KBM-7 (cell line): ENCODE results near the gene PDZD8.
"Not testable (repeated sequence)": the region's sequence is repeated elsewhere in the genome, so short reads cannot be mapped to it uniquely, and the experiment has no call there.

ENCODE experiments used
- DNase-seq: peaks from one replicate; pipeline ENCODE4 v3.0.0-alpha.2; 2015
- in situ Hi-C: fragments of 300-500 bp; cut with MboI; formaldehyde crosslinking; loops from 2 replicates; pipeline ENCODE4 v1.14.3; 2020; ENCODE audit warnings: low sequenced_read_pairs, low pct_unique_long_range_greater_than_20kb, mixed read lengths

The PDZD8 gene

GRCh38 chr10:117303451-117303850, 71.8 kb downstream of the PDZD8 start:
- in situ Hi-C loops, DNase-seq: not testable (repeated sequence)

- in situ Hi-C loops: no loop called here
These were observed 74.6 kb downstream of the PDZD8 start for GRCh38 chr10:117300671-117301070.

GRCh38 chr10:117299435-117299834, 75.8 kb downstream of the PDZD8 start:
- no peak for DNase-seq
- in situ Hi-C loops: no loop called here

More at GRCh38 chr10:117300671-117301070, 74.6 kb downstream of the PDZD8 start:
- DNase-seq: no peak

GRCh38 chr10:117298219-117298618, 77.0 kb downstream of the PDZD8 start:
- in situ Hi-C loops: no loop called here
- DNase-seq: no peak

GRCh38 chr10:117294735-117295134, 80.5 kb downstream of the PDZD8 start:
- DNase-seq: no peak
- in situ Hi-C loops: no loop called here

GRCh38 chr10:117294039-117294645, 81.1 kb downstream of the PDZD8 start:
- DNase-seq: no peak
- in situ Hi-C loops: no loop called here

GRCh38 chr10:117290872-117291271, 84.4 kb downstream of the PDZD8 start:
- DNase-seq, in situ Hi-C loops: not testable (repeated sequence)

- no peak for DNase-seq
- in situ Hi-C loops: no loop called here
These were observed 90.3 kb downstream of the PDZD8 start for GRCh38 chr10:117284716-117285494.

- no peak for DNase-seq
- in situ Hi-C loops: no loop called here
These were observed 97.6 kb downstream of the PDZD8 start for GRCh38 chr10:117277675-117278074.

- in situ Hi-C loops: no loop called here
These were observed 100.1 kb downstream of the PDZD8 start for GRCh38 chr10:117275121-117275520.

GRCh38 chr10:117274509-117274908, 100.7 kb downstream of the PDZD8 start:
- in situ Hi-C loops: no loop called here
- no peak for DNase-seq

More at GRCh38 chr10:117275121-117275520, 100.1 kb downstream of the PDZD8 start:
- DNase-seq: no peak

- DNase-seq: no peak
- in situ Hi-C loops: no loop called here
These were observed 101.3 kb downstream of the PDZD8 start for GRCh38 chr10:117273980-117274379.

GRCh38 chr10:117272195-117273076, 102.8 kb downstream of the PDZD8 start:
- no peak for DNase-seq
- in situ Hi-C loops: no loop called here

GRCh38 chr10:117271427-117271826, 103.8 kb downstream of the PDZD8 start:
- DNase-seq: no peak
- in situ Hi-C loops: no loop called here

- in situ Hi-C loops: no loop called here
- DNase-seq: no peak
These were observed 106.3 kb downstream of the PDZD8 start for GRCh38 chr10:117268907-117269306.

GRCh38 chr10:117268258-117268657, 107.0 kb downstream of the PDZD8 start:
- in situ Hi-C loops: no loop called here
- DNase-seq: no peak

GRCh38 chr10:117266812-117267211, 108.4 kb downstream of the PDZD8 start:
- DNase-seq: no peak
- in situ Hi-C loops: no loop called here

- in situ Hi-C loops: no loop called here
- no peak for DNase-seq
These were observed 108.8 kb downstream of the PDZD8 start for GRCh38 chr10:117266400-117266799.

- no peak for DNase-seq
- in situ Hi-C loops: no loop called here
These were observed 110.5 kb downstream of the PDZD8 start for GRCh38 chr10:117264782-117265181.

GRCh38 chr10:117262903-117263293, 112.3 kb downstream of the PDZD8 start:
- in situ Hi-C loops: no loop called here
- no peak for DNase-seq
